Mesenchymal stem cell (in vitro differentiated cells and primary cell): Measurements from ENCODE around the gene NACC2.

Source experiments
- DNase-seq: peaks from one replicate; pipeline ENCODE4 v3.0.0-alpha.2; 2013
- H2AFZ ChIP-seq: one replicate; pipeline ENCODE4 v1.6.1; 2013; ENCODE audit warnings: low read depth, mild to moderate bottlenecking, control low read depth, inconsistent platforms, low read length, moderate library complexity
- H2AK5ac ChIP-seq: 2 replicates; pipeline ENCODE4 v1.6.1; 2013; ENCODE audit warnings: low read length, moderate library complexity, mild to moderate bottlenecking, inconsistent platforms; ENCODE audit not compliant: severe bottlenecking
- H2BK120ac ChIP-seq: one replicate; pipeline ENCODE4 v1.6.1; 2013; ENCODE audit warnings: low read depth, mild to moderate bottlenecking, inconsistent platforms, low read length, moderate library complexity
- H2BK12ac ChIP-seq, 2 experiments: one replicate each; pipeline ENCODE4 v1.6.1; 2013; ENCODE audit warnings: inconsistent platforms in 2 of 2, low read length in 2 of 2, mild to moderate bottlenecking in 2 of 2, moderate library complexity in 2 of 2, control low read depth in 1 of 2
- H2BK15ac ChIP-seq: one replicate; pipeline ENCODE4 v1.6.1; 2013; ENCODE audit warnings: mild to moderate bottlenecking, low read depth, inconsistent platforms; ENCODE audit not compliant: poor library complexity, severe bottlenecking
- H2BK5ac ChIP-seq: 2 replicates; pipeline ENCODE4 v1.6.1; 2013; ENCODE audit warnings: low read depth, mild to moderate bottlenecking, low read length, control low read depth, inconsistent platforms; ENCODE audit not compliant: poor library complexity, severe bottlenecking
- H3K14ac ChIP-seq, 2 experiments: one replicate each; pipeline ENCODE4 v1.6.1; 2013; ENCODE audit warnings: inconsistent platforms in 2 of 2, low read length in 2 of 2, control low read depth in 1 of 2, mild to moderate bottlenecking in 1 of 2, moderate library complexity in 1 of 2
- H3K18ac ChIP-seq, 2 experiments: one replicate each; pipeline ENCODE4 v1.6.1; 2013; ENCODE audit warnings: inconsistent platforms in 2 of 2, low read length in 2 of 2, control low read depth in 1 of 2, low read depth in 1 of 2, mild to moderate bottlenecking in 1 of 2
- H3K23ac ChIP-seq, 2 experiments: one replicate each; pipeline ENCODE4 v1.6.1; 2013; ENCODE audit warnings: inconsistent platforms in 2 of 2, low read length in 2 of 2, mild to moderate bottlenecking in 2 of 2, moderate library complexity in 2 of 2, control low read depth in 1 of 2
- H3K27ac ChIP-seq: 2 replicates; pipeline ENCODE4 v1.5.1; 2013; ENCODE audit warnings: mild to moderate bottlenecking, moderate library complexity, low read length, control low read depth, inconsistent platforms; ENCODE audit not compliant: poor library complexity, severe bottlenecking
- H3K27me3 ChIP-seq, 2 experiments: 2 replicates each; pipeline versions ENCODE4 v1.6.1 to v1.7.0; 2013; ENCODE audit warnings: low read length in 2 of 2, mild to moderate bottlenecking in 2 of 2, moderate library complexity in 2 of 2, control low read depth in 1 of 2, inconsistent platforms in 1 of 2; ENCODE audit not compliant: control insufficient read depth in 1 of 2, insufficient read depth in 1 of 2
- H3K36me3 ChIP-seq, 2 experiments: 2 replicates each; pipeline versions ENCODE4 v1.6.1 to v1.7.0; 2013; ENCODE audit warnings: low read length in 2 of 2, control low read depth in 1 of 2, inconsistent platforms in 1 of 2, low read depth in 1 of 2, mild to moderate bottlenecking in 1 of 2; ENCODE audit not compliant: insufficient read depth in 2 of 2, control insufficient read depth in 1 of 2
- H3K4ac ChIP-seq, 2 experiments: one replicate each; pipeline ENCODE4 v1.6.1; 2013; ENCODE audit warnings: inconsistent platforms in 2 of 2, low read length in 2 of 2, mild to moderate bottlenecking in 2 of 2, moderate library complexity in 2 of 2, control low read depth in 1 of 2, low read depth in 1 of 2
- H3K4me1 ChIP-seq: 2 replicates; pipeline ENCODE4 v1.6.1; 2013; ENCODE audit warnings: low read depth, low read length, control low read depth; ENCODE audit not compliant: control insufficient read depth, insufficient read depth
- H3K4me2 ChIP-seq: 2 replicates; pipeline ENCODE4 v1.6.1; 2013; ENCODE audit warnings: low read length, mild to moderate bottlenecking, inconsistent platforms; ENCODE audit not compliant: poor library complexity, severe bottlenecking
- H3K4me3 ChIP-seq, 2 experiments: 2 replicates each; pipeline versions ENCODE4 v1.5.1 to v1.7.0; 2013; ENCODE audit warnings: low read length in 2 of 2, mild to moderate bottlenecking in 2 of 2, control low read depth in 1 of 2, low read depth in 1 of 2; ENCODE audit not compliant: insufficient read depth in 1 of 2
- H3K79me1 ChIP-seq: replicated peaks from 2 replicates; pipeline ENCODE4 v1.6.1; 2013; ENCODE audit warnings: mild to moderate bottlenecking, control low read depth, low read length, inconsistent platforms; ENCODE audit not compliant: poor library complexity, severe bottlenecking
- H3K9ac ChIP-seq: 2 replicates; pipeline ENCODE4 v1.7.0; 2013; ENCODE audit warnings: mild to moderate bottlenecking, low read length, moderate library complexity
- H3K9me3 ChIP-seq: 2 replicates; pipeline ENCODE4 v1.7.0; 2013; ENCODE audit warnings: mild to moderate bottlenecking, low read length; ENCODE audit not compliant: control insufficient read depth
- H4K8ac ChIP-seq: one replicate; pipeline ENCODE4 v1.6.1; 2013; ENCODE audit warnings: inconsistent platforms, mild to moderate bottlenecking, low read length, moderate library complexity
- H4K91ac ChIP-seq: one replicate; pipeline ENCODE4 v1.6.1; 2013; ENCODE audit warnings: mild to moderate bottlenecking, low read length, inconsistent platforms
- WGBS: methylation state at CpG from one replicate; pipeline ENCODE4 v1.1.7; 2013; ENCODE audit warnings: mixed read lengths; 5-methylcytosine and 5-hydroxymethylcytosine counted together

Gene NACC2

GRCh38 chr9:136120438-136120844, 25.4 kb upstream of the NACC2 start:
- Histone ChIP-seq H3K36me3 (peaks cover 10 to 18% of the 10 kb centered on the region in 2 experiments), H2AK5ac (peak overlapping the region; percentile 23), H2BK15ac (no peak overlapping the region), H3K4ac (no peak overlapping the region), H2BK5ac (no peak overlapping the region), H3K27me3 (peaks cover 18 to 24% of the 10 kb centered on the region in 2 experiments), H3K4me2 (no peak overlapping the region), H2BK12ac (peak overlapping the region in 1 of 2 experiments; percentile 64), H3K9me3 (peaks cover 4% of the 10 kb centered on the region), H3K18ac (peak overlapping the region in 1 of 2 experiments; percentile 37), H2BK120ac (no peak overlapping the region), H3K9ac (peak overlapping the region; percentile 88), H3K14ac (peak overlapping the region in 1 of 2 experiments; percentile 41), H4K8ac (peak overlapping the region; percentile 19), H3K23ac (peak overlapping the region in 1 of 2 experiments; percentile 68), H3K27ac (no peak overlapping the region), H3K4me1 (peaks cover 32% of the 10 kb centered on the region), H4K91ac (peak overlapping the region; percentile 53), H3K4me3 (peak overlapping the region in 1 of 2 experiments; percentile 78), H3K79me1 (peaks cover 11% of the 10 kb centered on the region), H2AFZ (no peak overlapping the region)
- DNase-seq = no peak
- 99% methylated on average over 18 of the region's 18 CpGs for WGBS

- 53% methylated on average over 11 of the region's 11 CpGs for WGBS
Measured at GRCh38 chr9:136119883-136120393, 24.8 kb upstream of the NACC2 start.

GRCh38 chr9:136119061-136119882, 24.2 kb upstream of the NACC2 start:
- H3K27me3 ChIP-seq = peaks cover 11 to 13% of the 10 kb centered on the region in 2 experiments
- H2BK15ac ChIP-seq = peak overlapping the region; percentile 83
- under 1% methylated on average over 48 of the region's 64 CpGs for WGBS

More at GRCh38 chr9:136119883-136120393, 24.8 kb upstream of the NACC2 start:
- Histone ChIP-seq H2AFZ (no peak overlapping the region), H3K79me1 (peaks cover 12% of the 10 kb centered on the region), H3K14ac (no peak overlapping the region), H3K4me2 (peak overlapping the region; percentile 78), H2AK5ac (peak overlapping the region; percentile 30), H3K23ac (peak overlapping the region in 1 of 2 experiments; percentile 19), H3K18ac (peak overlapping the region; percentile 84 to 92), H4K91ac (peak overlapping the region; percentile 90), H3K4me1 (peaks cover 32% of the 10 kb centered on the region), H2BK15ac (peak overlapping the region; percentile 57), H3K9ac (peak overlapping the region; percentile 88), H2BK120ac (peak overlapping the region; percentile 92), H3K27ac (peak overlapping the region; percentile 23), H2BK12ac (no peak overlapping the region), H3K36me3 (peaks cover 16 to 23% of the 10 kb centered on the region in 2 experiments), H3K4me3 (peak overlapping the region; percentile 78 to 90), H2BK5ac (no peak overlapping the region), H3K27me3 (peaks cover 17 to 19% of the 10 kb centered on the region in 2 experiments), H4K8ac (peak overlapping the region; percentile 86), H3K9me3 (peaks cover 1% of the 10 kb centered on the region), H3K4ac (peak overlapping the region; percentile 75 to 83)
- DNase-seq = no peak

More at GRCh38 chr9:136119061-136119882, 24.2 kb upstream of the NACC2 start:
- peak overlapping the region; percentile 90 for H4K91ac ChIP-seq
- no peak overlapping the region for H2BK12ac ChIP-seq
- H3K4ac ChIP-seq = peak overlapping the region; percentile 75 to 83
- H3K4me1 ChIP-seq = peaks cover 35% of the 10 kb centered on the region
- peak overlapping the region in 1 of 2 experiments; percentile 34 for H3K23ac ChIP-seq
- H3K9me3 ChIP-seq = no peaks in the 10 kb centered on the region
- H4K8ac ChIP-seq = peak overlapping the region; percentile 86
- peak overlapping the region; percentile 78 for H3K4me2 ChIP-seq
- peaks cover 22 to 30% of the 10 kb centered on the region in 2 experiments for H3K36me3 ChIP-seq
- DNase-seq = peak; percentile 68
- H3K27ac ChIP-seq = peak overlapping the region; percentile 23
- peak overlapping the region; percentile 84 to 92 for H3K18ac ChIP-seq
- no peak overlapping the region for H2BK5ac ChIP-seq
- peak overlapping the region; percentile 92 for H2BK120ac ChIP-seq
- H3K79me1 ChIP-seq = peaks cover 17% of the 10 kb centered on the region
- H2AK5ac ChIP-seq = peak overlapping the region; percentile 30
- peak overlapping the region in 1 of 2 experiments; percentile 36 for H3K14ac ChIP-seq
- peak overlapping the region; percentile 88 for H3K9ac ChIP-seq
- peak overlapping the region; percentile 78 to 90 for H3K4me3 ChIP-seq
- H2AFZ ChIP-seq = no peak overlapping the region
